ENCODE results near the gene CHAF1B. TPM values are rescaled to one million over a fixed set of nuclear protein-coding genes. Genes with fewer than 3 reads are reported as not detected.

The CHAF1B gene
- total RNA-seq, 1 donor from 2014 or later = 4.9 TPM

DNA sequence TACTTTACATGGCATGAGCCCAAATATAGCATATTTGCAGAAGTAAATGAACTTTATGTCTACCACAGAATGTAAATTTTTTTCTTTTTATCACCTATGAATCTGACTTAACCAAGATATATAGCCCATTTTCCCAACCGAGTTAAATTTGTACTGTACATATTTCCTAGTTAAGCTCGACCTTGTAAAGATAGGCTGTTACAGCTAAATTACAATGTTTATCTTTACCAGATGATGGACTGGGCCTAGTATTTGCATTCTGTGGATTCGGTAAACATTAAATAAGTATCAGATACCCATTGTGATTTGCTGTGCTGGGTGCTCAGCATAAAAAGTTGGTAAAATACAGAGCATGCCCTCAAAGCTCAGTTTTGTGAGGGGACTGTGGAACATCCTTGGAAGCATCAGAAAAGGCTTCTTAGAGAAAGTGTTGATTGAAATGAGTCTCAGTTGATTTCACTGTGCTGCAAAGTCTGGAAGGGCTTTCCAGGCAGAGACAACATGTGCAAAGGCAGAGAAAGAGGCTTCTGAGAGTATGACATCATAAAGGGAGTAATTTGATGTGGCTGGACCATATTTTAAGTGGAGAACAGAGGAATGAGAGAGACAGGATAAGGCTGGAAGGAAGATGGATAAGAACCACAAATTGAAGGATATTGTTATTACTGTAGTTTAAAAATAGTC lies 37.8 kb upstream of the CHAF1B start:
- no peak overlapping the region for H3K27ac Mint-ChIP-seq (ENCODE audit: unreplicated experiment)
- no peak for DNase-seq (ENCODE audit: extremely low spot score, unreplicated experiment)
- H3K9me3 Mint-ChIP-seq (ENCODE audit: unreplicated experiment) = no peaks in the 10 kb centered on the region
- H3K27me3 Mint-ChIP-seq (ENCODE audit: unreplicated experiment) = no peaks in the 10 kb centered on the region
- H3K4me3 Mint-ChIP-seq (ENCODE audit: unreplicated experiment) = no peak overlapping the region
- H3K36me3 Mint-ChIP-seq (ENCODE audit: unreplicated experiment) = peaks cover 40% of the 10 kb centered on the region
- H3K4me1 Mint-ChIP-seq (ENCODE audit: unreplicated experiment) = peaks cover 18% of the 10 kb centered on the region
- TF ChIP-seq, protein P1, sequence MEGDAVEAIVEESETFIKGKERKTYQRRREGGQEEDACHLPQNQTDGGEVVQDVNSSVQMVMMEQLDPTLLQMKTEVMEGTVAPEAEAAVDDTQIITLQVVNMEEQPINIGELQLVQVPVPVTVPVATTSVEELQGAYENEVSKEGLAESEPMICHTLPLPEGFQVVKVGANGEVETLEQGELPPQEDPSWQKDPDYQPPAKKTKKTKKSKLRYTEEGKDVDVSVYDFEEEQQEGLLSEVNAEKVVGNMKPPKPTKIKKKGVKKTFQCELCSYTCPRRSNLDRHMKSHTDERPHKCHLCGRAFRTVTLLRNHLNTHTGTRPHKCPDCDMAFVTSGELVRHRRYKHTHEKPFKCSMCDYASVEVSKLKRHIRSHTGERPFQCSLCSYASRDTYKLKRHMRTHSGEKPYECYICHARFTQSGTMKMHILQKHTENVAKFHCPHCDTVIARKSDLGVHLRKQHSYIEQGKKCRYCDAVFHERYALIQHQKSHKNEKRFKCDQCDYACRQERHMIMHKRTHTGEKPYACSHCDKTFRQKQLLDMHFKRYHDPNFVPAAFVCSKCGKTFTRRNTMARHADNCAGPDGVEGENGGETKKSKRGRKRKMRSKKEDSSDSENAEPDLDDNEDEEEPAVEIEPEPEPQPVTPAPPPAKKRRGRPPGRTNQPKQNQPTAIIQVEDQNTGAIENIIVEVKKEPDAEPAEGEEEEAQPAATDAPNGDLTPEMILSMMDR (IDR thresholded peaks at IDR 0.05) = no peak

DNA sequence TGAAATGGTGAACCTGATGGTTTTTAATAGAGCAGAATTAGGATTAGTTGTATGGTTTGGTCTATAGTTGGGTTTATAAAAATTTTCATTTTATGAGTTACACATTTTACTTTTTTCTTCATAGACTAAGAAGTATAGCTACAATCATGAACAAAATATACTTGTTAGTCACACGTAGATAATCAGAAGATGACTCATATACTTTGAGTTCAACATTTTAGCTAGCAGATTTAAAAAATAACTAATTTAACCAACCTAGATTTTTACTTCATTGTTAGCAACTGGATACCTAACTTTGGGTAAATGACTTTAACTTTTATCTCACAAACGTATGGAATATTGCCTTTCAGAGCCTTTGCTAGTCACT lies 37.2 kb upstream of the CHAF1B start:
- Mint-ChIP-seq H3K4me3 (ENCODE audit: unreplicated experiment) (no peak overlapping the region), H3K9me3 (ENCODE audit: unreplicated experiment) (no peaks in the 10 kb centered on the region), H3K27me3 (ENCODE audit: unreplicated experiment) (no peaks in the 10 kb centered on the region), H3K4me1 (ENCODE audit: unreplicated experiment) (peaks cover 18% of the 10 kb centered on the region), H3K36me3 (ENCODE audit: unreplicated experiment) (peaks cover 43% of the 10 kb centered on the region), H3K27ac (ENCODE audit: unreplicated experiment) (no peak overlapping the region)
- TF ChIP-seq, protein P1 (IDR thresholded peaks at IDR 0.05) = no peak
- DNase-seq (ENCODE audit: extremely low spot score, unreplicated experiment) = no peak

DNA sequence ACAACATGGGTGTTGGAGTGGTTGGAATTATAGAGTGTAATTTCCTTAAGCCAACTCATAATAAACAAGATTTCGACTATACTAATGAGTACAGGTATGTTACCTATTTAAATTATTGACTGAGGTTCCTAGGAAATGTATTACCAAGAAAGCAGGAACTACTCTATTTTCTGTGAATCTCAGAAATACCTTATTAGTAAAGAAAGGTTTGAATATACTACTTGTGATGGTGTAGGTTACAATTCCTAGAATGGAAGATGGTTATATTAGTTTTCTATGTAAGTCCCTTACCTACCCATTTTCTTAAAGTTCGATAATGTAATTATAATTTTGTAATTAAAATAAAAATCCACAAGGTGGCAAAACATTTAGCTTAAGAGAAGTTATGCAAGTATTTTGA lies 35.9 kb upstream of the CHAF1B start:
- Mint-ChIP-seq H3K27me3 (ENCODE audit: unreplicated experiment) (no peaks in the 10 kb centered on the region), H3K4me3 (ENCODE audit: unreplicated experiment) (no peak overlapping the region), H3K36me3 (ENCODE audit: unreplicated experiment) (peaks cover 44% of the 10 kb centered on the region), H3K27ac (ENCODE audit: unreplicated experiment) (no peak overlapping the region), H3K9me3 (ENCODE audit: unreplicated experiment) (no peaks in the 10 kb centered on the region), H3K4me1 (ENCODE audit: unreplicated experiment) (peaks cover 18% of the 10 kb centered on the region)
- DNase-seq (ENCODE audit: extremely low spot score, unreplicated experiment) = no peak
- TF ChIP-seq, protein P1 (IDR thresholded peaks at IDR 0.05) = no peak

DNA sequence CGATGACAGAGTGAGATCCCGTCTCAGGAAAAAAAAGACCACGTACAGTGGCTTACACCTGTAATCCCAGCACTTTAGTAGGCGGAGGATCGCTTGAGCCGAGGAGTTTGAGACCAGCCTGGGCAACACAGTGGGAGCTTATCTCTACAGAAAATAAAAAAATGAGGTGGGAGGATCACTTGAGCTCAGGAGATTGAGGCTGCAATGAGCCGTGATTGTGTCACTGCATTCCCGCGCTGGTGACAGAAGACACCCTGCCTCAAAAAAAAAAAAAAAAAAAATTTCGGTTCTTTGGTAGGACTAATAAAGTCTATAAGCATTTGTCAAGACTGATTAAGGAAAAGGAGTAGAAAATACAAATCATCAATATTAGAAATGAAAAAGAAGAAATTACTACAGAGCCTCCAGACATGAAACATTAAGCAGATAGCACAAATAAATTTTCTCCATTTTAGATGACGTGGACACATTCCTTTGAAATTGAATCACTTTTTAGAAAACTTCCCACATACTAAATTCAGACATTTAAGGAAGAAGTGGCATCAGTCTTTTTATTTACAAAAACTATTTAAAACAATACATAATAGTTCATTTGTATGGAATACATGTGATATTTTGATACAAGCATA lies 34.8 kb upstream of the CHAF1B start:
- DNase-seq (ENCODE audit: extremely low spot score, unreplicated experiment) = no peak
- TF ChIP-seq, protein P1 (IDR thresholded peaks at IDR 0.05) = no peak
- Mint-ChIP-seq H3K4me1 (ENCODE audit: unreplicated experiment) (peaks cover 18% of the 10 kb centered on the region), H3K27me3 (ENCODE audit: unreplicated experiment) (no peaks in the 10 kb centered on the region), H3K36me3 (ENCODE audit: unreplicated experiment) (peaks cover 49% of the 10 kb centered on the region), H3K9me3 (ENCODE audit: unreplicated experiment) (no peaks in the 10 kb centered on the region), H3K27ac (ENCODE audit: unreplicated experiment) (peak overlapping the region; percentile 82), H3K4me3 (ENCODE audit: unreplicated experiment) (no peak overlapping the region)

DNA sequence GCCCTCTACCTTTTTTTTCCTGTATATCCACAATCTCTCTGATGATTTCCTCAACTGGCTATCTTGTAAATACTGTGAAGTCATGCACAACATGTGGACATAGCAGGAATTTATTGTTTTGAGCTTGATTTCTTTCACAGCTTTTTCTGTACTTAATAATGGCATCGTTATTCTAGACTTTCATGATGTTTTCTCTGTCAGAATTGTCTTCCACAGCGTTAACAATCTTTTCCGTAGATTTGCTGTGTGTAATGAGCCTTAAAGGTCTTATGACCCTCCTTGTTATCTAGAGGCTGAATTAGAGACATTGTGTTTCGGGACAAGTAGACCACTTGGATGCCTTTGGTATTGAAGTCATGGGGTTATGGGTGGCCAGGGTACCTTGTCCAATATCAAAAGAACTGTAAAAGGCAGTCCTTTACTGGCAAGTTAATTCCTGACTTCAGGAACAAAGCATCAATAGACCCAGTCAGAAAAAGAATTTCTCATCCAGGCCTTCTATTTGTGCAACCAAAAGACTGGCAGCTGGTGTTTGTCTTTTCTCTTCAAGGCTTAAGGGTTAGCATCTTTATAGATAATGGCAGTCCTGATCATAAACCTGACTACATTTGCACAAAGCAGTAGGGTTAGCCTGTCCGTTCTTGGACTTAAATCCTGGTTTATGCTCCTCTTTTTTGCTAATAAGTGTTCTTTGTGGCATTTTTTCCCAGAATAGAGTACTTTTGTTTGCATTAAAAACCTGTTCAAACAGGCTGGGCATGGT lies 30.1 kb upstream of the CHAF1B start:
- H3K27me3 Mint-ChIP-seq (ENCODE audit: unreplicated experiment) = no peaks in the 10 kb centered on the region
- no peaks in the 10 kb centered on the region for H3K9me3 Mint-ChIP-seq (ENCODE audit: unreplicated experiment)
- no peak overlapping the region for H3K27ac Mint-ChIP-seq (ENCODE audit: unreplicated experiment)
- H3K4me1 Mint-ChIP-seq (ENCODE audit: unreplicated experiment) = peaks cover 7% of the 10 kb centered on the region
- no peak overlapping the region for H3K4me3 Mint-ChIP-seq (ENCODE audit: unreplicated experiment)
- H3K36me3 Mint-ChIP-seq (ENCODE audit: unreplicated experiment) = peaks cover 45% of the 10 kb centered on the region
- TF ChIP-seq, protein P1 (IDR thresholded peaks at IDR 0.05) = no peak
- DNase-seq (ENCODE audit: extremely low spot score, unreplicated experiment) = no peak

Measured in osteocyte (in vitro differentiated cells).